AML-193 (cell line): ENCODE data around the gene HNRNPL.

Experiments
- DNase-seq, 2 experiments: peaks; one replicate each; lab custom pipeline; 2025; lab: John Stamatoyannopoulos, UW

Gene HNRNPL

GRCh38 chr19:38845374-38846024 lies 4.3 kb downstream of the HNRNPL start:
- no peak for DNase-seq

- DNase-seq, result no peak
Observed at GRCh38 chr19:38844093-38844686, 5.6 kb downstream of the HNRNPL start.

- no peak for DNase-seq
Observed at GRCh38 chr19:38843175-38843758, 6.5 kb downstream of the HNRNPL start.

DNA sequence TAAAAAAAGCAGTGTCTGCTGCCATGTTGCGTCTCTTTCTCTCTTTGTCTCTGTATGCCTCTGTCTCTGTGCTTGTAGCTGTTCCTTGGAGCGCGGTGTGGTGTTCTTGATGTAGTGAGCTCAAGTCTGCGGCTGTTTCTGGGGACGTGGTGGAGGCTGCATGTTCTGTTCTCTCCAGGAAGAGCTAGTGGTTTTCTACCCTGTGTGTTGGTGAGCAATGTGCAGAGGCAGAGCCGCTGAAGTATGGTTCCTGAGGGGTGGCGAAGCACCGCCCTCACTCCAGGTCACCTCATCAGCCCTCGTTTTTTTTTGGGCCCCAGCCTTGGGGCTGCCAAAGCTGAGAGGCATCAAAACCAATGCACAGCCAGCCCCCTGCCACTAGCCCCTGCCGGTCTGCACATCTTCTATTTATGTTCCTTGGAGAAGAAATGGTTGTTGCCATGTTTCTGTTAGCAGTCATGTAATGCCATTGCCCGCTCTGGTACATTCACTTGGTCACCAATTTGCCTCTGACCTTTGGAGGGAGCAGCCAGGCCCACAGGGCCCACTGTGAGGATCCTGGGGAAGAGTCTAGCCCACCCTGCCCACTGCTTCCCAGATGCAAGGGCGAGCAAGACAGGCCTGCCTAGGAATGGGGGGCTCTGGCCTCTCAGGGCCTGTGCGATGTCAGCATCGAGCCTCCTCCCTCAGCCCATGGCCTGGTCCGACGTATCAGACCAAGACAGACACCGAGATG lies 7.2 kb downstream of the HNRNPL start:
- DNase-seq, result no peak

DNA sequence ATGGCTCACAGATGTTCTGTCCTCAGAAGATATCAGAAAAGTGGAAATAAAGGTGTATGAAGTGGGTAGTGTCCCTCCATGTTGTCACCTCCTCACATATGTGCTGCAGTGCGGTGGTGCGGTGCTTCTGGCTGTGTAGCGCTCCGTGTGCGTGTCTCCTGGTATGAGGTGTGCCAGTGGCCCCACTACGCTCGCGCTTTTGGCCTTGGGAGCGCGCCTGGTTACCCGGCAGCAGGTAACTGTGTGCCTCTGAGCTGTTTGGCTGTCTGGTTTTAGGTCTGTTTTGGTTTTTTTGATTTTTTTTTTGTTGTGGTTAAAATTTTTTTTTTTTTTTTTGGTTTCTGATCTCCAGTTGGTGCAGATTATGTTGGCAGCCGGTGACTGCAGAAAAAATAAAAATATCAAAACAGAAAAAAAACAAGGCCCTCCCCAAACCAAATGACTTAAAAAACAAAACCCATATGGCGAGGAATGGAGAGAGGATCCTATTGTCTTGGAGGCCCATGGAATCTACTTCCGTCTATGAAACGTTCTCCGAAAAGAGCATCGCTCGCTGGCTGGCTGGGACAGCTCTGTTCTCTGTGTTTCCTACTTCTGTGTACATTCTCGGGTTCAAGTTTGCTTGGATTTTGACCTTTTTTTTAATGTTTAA lies 7.9 kb downstream of the HNRNPL start:
- no peak for DNase-seq

DNA sequence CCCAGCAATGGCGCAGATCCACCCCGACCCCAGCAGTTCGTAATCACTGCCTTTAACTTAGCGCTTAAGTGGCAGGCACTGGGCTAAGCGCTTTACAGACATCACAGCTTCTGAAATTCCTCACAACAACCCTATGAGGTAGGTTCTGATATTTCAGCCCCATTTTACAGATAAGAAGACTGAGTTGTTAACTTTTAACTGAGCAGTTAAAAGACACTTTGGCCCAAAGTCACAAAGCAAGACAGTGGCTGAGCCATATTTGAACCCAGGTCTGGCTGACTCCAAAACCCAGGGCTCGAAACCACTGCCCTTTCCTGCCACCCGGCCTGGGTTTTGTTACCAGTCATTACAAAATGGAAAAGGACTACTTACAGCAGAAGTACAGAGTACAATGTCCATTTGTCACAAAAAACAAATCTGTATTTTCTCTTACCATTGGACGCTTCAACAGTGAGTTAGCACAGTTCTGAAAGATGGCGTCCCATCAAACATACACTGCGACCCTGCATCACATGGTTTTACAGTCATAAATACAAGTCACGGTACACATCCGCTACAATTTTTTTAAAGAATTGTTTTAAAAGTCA lies 8.5 kb downstream of the HNRNPL start:
- DNase-seq, result no peak

DNA sequence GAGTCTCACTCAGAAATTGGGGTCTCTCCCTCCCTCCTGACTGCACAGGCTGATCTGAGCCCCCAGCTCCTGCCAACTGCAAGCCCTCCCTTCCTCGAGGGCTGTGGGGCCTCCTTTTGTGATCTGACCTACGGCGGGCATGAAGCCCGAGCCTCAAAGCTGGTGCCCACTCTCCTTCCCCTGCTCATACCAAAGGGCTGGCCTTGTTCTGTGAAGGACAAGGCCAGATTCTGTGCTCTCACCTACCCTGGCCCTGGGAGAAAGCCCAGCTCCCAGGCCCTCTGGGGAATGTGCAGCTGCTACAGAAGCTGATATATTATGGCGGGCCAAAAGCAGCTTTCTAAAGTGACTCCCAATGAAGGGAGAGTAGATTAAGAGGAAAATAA lies 9.2 kb downstream of the HNRNPL start:
- no peak for DNase-seq

DNA sequence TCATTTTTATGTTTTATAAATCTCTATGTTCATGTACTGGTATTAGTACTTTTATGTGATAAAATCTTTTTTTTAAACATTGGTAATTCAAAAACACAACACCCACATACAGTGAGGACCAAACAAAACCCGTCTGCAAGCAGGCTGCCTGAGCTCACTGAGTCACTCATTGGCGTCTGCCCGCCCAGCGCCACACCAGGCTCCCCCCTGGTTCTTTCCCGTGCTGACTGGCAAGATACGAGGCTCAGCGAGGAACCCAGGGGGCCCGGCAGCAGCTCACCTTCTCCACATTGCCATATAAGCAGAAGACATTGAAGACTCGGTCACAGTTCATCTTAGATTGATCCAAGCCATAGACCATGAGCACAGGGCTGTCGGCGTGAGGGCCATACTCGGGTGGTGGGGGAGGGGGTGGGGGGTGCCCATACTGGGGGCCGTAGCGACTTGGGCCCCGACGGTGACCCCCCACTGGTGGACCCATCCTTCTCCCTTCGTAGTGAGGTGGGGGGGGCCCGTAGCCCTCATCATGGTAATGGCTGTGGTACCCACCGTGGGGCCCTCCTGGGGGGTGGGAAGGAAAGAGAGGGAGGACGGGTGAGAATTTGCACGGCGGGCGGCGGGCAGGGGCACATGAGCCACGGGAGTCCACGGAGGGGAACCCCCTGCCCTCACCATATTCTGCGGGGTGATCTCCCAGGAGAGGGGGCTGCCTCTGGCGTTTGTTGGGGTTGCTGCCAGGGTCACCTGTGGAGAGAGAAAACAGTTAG lies 9.8 kb downstream of the HNRNPL start:
- DNase-seq, result no peak

- DNase-seq, result no peak
Observed at GRCh38 chr19:38838986-38839761, 10.6 kb downstream of the HNRNPL start.

DNA sequence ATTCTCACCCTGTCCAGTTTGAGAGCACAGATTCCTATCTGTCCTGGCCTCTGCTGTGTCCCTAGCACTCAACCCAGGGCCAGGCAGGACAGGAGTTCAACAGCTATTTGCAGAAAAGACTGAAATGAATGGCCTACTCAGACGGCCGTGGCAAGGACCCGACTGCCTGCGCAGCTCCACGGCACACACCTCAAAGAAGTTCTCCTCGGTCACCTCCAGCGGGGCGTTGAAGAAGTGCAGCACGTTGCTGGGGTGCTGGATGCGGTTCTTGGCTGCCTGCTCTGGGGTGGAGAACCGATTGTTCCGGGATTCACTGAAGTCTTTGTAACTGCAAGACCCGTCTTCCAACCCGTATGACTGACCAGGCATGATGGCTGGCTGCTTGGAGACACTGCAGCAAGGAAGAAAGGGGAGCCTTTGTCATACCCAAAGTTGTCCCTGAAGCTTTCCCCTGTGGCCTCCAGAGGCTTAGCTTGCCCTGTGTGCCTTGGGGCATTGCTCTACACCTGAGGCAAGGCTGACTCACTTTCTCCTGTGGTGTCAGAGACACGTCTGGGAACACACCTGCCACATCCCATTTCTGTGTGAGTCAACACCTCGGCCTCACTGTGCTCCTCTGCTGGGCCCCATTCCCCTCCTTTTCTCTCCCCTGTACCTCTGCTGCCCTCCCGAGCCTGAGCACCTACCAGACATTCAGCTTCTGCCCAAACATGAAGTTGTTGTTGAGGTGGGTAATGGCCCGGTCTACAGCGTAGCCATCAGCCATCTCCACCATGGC lies 11.4 kb downstream of the HNRNPL start:
- DNase-seq, result no peak

DNA sequence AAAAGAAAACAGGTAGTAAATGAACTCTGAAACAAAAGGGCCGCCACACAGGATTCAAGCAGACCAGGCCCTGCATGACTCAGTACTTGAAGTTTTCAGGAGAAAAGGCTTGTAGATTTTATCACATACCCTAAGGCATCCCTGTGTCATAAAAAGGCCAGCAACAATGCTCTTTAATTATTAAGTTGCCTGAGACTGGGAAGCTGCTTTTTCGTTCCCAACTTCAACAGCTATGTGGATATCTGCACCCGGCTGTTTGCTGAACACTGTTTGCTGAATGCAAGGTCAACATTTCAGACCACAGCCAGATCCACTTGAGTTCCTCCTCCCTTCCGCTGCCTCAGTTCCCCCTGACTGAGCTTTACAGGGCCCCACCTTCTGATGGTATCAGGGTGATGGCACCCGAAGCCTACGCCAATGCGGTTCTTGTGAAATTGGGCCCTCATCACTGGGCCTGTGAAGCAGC lies 12.1 kb downstream of the HNRNPL start:
- no peak for DNase-seq

DNA sequence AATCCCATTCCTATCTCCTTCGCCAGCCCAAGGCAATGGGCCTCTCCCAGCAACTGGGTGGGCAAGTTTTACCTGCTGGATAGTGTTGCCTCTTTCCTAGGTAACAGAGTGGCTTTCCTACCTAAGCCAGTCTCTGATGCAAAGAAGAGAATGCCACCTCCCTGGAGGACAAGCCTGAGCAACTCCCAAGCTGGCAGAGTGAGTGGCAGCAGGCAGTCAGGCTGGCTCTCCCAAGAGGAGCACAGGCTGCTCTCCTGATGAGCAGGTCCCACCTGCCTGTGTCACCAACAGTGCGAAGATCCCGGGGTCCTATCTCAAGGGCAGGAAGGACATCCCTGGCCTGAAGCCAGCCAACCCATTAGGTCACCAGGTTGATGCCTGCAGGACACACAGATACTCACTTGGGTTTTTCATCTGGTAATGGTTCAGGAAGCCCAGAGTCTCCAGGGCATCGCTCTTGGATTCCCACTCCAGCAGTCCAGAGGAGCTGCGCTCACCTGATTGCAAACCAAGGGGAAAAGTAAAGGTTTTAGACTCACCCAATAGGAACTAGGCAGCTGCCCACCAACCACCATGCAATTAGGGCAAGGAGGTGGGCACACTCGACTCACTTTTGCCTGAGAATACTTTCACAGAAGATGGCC lies 12.7 kb downstream of the HNRNPL start:
- DNase-seq, result no peak

GRCh38 chr19:38836159-38836982 lies 13.4 kb downstream of the HNRNPL start:
- no peak for DNase-seq

GRCh38 chr19:38834590-38834989 lies 15.2 kb downstream of the HNRNPL start:
- no peak for DNase-seq

DNA sequence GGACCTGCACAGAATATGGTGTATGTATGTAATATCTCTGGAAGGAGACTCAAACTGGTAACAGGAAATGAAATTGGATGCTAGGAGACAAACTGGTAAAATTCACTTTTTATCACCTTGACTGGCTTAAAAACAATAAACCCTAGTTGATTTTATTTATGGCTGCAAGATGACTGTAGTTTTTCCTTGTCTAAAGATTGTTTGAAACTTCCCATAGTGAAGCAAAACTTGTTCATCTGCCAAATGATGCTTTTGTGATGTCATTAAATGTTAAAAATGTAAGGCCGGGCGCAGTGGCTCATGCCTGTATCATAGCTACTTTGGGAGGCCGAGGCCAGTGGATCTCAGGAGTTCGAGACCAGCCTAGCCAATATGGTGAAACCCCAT lies 15.7 kb downstream of the HNRNPL start:
- no peak for DNase-seq

DNA sequence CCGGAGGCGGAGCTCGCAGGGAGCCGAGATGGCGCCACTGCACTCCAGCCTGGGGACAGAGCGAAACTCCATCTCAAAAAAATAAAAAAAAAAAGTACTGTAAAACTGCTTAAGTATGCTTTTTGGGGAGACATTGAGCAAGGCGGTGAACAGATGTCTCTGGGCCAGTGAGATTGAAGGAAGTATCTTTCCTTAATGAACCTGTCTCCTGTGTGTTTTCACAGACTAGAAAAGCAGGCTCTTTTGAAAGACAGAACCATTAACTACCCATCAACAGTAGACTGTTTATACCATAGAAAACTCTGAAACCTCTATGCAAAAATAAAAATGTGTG lies 16.7 kb downstream of the HNRNPL start:
- no peak for DNase-seq

DNA sequence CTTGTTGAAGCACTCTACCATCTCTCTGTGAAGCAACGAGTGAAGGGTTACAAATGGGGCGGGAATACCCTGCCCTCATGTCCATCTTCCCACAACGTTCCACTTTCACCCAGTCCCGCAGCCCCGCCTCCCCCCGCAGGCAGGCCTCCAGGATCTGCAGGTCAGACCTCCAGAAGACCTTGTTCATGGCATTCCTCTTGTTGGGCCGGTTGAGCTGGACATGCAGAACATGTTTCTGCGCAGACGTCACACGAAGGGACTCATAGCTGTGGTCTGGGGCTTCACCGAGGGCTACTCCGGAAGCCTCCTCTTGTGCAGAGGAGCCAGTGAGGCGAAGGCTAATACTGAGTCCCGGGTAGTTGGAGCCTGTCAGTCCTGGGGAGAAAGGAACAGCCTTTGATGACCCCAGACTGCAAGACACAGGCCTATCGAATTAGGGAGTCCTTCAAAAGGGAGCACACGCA lies 18.6 kb downstream of the HNRNPL start:
- peak; percentile 24 to 45 for DNase-seq

- DNase-seq, result no peak
Observed at GRCh38 chr19:38830039-38830733, 19.6 kb downstream of the HNRNPL start.
